ENCODE data around the gene SPSB2.

SPSB2 gene

DNA sequence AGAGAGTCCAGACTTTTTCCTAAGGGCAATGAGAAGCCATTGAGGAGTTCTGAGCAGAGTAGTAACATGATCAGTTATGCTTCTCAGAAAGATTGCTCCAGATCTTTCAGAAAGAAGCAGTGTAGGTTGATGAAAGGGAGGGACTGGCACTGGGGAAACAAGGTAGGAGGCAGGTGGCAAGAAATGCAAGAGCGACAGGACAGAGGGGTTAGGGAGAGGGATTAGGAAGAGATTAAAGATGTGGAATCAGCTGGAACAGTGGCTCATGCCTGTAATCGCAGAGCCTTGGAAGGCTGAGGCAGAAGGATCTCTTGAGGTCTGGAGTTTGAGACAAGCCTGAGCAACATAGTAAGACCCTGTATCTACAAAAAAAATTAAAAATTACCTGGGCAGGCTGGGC, 25.4 kb downstream of the SPSB2 start:
- peaks cover 7% of the 10 kb centered on the region for H3K4me1 ChIP-seq (ENCODE audit: control insufficient read depth, insufficient read depth, low read length)
- no peaks in the 10 kb centered on the region for H3K9me3 ChIP-seq (ENCODE audit: control insufficient read depth, insufficient read depth, low read depth, low read length)
- no peak overlapping the region for H3K27ac ChIP-seq (ENCODE audit: extremely low read depth, low read depth, low read length)
- ChIA-PET CTCF (interaction anchor here (1.2 to 8.1 kb wide), 4 partner anchors 8 to 95 kb away, joined by 3 to 75 read pairs (median 4); partner anchors contain the start of genes MLF2 and TPI1), POLR2A (interaction anchor here (1.0 to 2.5 kb wide), 2 partner anchors 25 to 159 kb away, joined by 4 to 8 read pairs; partner anchors contain the start of genes SPSB2 and ZNF384)
- no peak overlapping the region for H3K4me3 ChIP-seq (ENCODE audit: low read depth, low read length)
- TF ChIP-seq ZEB2 (tag by site-specific recombination; IDR thresholded peaks at IDR 0.05), result no peak
- 0 out of 2 replicates have a peak, but pooled peaks have one; percentile 10 for TF ChIP-seq ZNF600 (tag by site-specific recombination; IDR thresholded peaks at IDR 0.05)
- peaks cover 29 to 78% of the 10 kb centered on the region in 2 experiments for H3K36me3 ChIP-seq (ENCODE audit: control insufficient read depth in 2 of 2, insufficient read depth in 1 of 2, low read length in 2 of 2)

GRCh38 chr12:6846316-6846869, 26.7 kb downstream of the SPSB2 start:
- peaks cover 7% of the 10 kb centered on the region for H3K4me1 ChIP-seq (ENCODE audit: control insufficient read depth, insufficient read depth, low read length)
- H3K36me3 ChIP-seq (ENCODE audit: control insufficient read depth in 2 of 2, insufficient read depth in 1 of 2, low read length in 2 of 2), result peaks cover 29 to 90% of the 10 kb centered on the region in 2 experiments
- H3K27ac ChIP-seq (ENCODE audit: extremely low read depth, low read depth, low read length), result no peak overlapping the region
- no peak overlapping the region for H3K4me3 ChIP-seq (ENCODE audit: low read depth, low read length)
- ChIA-PET POLR2A (interaction anchor here (1.2 to 5.6 kb wide), 3 partner anchors 20 to 26 kb away, joined by 4 to 16 read pairs (median 6); partner anchors contain the start of gene SPSB2), CTCF (interaction anchor here (8.1 kb wide), 1 partner anchor 13 kb away, joined by 75 read pairs; no protein-coding TSS in a partner anchor)
- H3K9me3 ChIP-seq (ENCODE audit: control insufficient read depth, insufficient read depth, low read depth, low read length), result no peaks in the 10 kb centered on the region
- no peak for TF ChIP-seq ZNF132 (tag by site-specific recombination; IDR thresholded peaks at IDR 0.05; ENCODE audit: borderline replicate concordance)
- TF ChIP-seq ZSCAN4 (tag by site-specific recombination; IDR thresholded peaks at IDR 0.05), result peak; percentile 89
- peak; percentile 98 for TF ChIP-seq ZFHX2 (tag by site-specific recombination; conservative IDR thresholded peaks at IDR 0.05)
- TF ChIP-seq EGR2 (tag by site-specific recombination; IDR thresholded peaks at IDR 0.05; ENCODE audit: low read depth), result peak; percentile 98
- TF ChIP-seq, protein P1, sequence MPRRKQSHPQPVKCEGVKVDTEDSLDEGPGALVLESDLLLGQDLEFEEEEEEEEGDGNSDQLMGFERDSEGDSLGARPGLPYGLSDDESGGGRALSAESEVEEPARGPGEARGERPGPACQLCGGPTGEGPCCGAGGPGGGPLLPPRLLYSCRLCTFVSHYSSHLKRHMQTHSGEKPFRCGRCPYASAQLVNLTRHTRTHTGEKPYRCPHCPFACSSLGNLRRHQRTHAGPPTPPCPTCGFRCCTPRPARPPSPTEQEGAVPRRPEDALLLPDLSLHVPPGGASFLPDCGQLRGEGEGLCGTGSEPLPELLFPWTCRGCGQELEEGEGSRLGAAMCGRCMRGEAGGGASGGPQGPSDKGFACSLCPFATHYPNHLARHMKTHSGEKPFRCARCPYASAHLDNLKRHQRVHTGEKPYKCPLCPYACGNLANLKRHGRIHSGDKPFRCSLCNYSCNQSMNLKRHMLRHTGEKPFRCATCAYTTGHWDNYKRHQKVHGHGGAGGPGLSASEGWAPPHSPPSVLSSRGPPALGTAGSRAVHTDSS (tag by site-specific recombination; IDR thresholded peaks at IDR 0.05), result no peak

DNA sequence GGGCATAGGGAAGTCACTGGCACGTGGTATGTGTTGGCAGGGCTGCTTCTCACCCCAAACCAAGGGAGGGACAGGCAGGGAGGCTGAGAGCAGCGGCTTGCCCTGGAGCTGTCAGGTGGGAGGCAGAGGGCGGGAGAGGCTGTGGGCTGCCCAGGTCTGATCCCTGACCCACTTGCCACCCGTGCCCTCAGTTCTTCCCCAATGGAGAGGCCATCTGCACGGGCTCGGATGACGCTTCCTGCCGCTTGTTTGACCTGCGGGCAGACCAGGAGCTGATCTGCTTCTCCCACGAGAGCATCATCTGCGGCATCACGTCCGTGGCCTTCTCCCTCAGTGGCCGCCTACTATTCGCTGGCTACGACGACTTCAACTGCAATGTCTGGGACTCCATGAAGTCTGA, 27.7 kb downstream of the SPSB2 start:
- ChIA-PET CTCF (interaction anchor here (8.1 kb wide), 1 partner anchor 12 kb away, joined by 75 read pairs; no protein-coding TSS in a partner anchor), POLR2A (interaction anchor here (0.5 to 5.6 kb wide), 5 partner anchors 21 to 223 kb away, joined by 3 to 16 read pairs (median 4); partner anchors contain the start of gene SPSB2)
- peaks cover 29 to 93% of the 10 kb centered on the region in 2 experiments for H3K36me3 ChIP-seq (ENCODE audit: control insufficient read depth in 2 of 2, insufficient read depth in 1 of 2, low read length in 2 of 2)
- H3K4me3 ChIP-seq (ENCODE audit: low read depth, low read length), result no peak overlapping the region
- H3K27ac ChIP-seq (ENCODE audit: extremely low read depth, low read depth, low read length), result no peak overlapping the region
- H3K4me1 ChIP-seq (ENCODE audit: control insufficient read depth, insufficient read depth, low read length), result peaks cover 3% of the 10 kb centered on the region; the same call in 1 of the 2 replicates
- no peaks in the 10 kb centered on the region for H3K9me3 ChIP-seq (ENCODE audit: control insufficient read depth, insufficient read depth, low read depth, low read length)
- TF ChIP-seq MZF1 (tag by site-specific recombination; IDR thresholded peaks at IDR 0.05; ENCODE audit: borderline replicate concordance) (no peak), ZNF426 (tag by site-specific recombination; IDR thresholded peaks at IDR 0.05) (no peak), ZNF571 (tag by site-specific recombination; IDR thresholded peaks at IDR 0.05) (no peak), ZNF664 (tag by site-specific recombination; IDR thresholded peaks at IDR 0.05) (no peak), ZNF175 (tag by site-specific recombination; IDR thresholded peaks at IDR 0.05) (no peak), GLIS1 (tag by site-specific recombination; IDR thresholded peaks at IDR 0.05) (no peak), EGR2 (tag by site-specific recombination; IDR thresholded peaks at IDR 0.05; ENCODE audit: low read depth) (0 out of 2 replicates have a peak, but pooled peaks have one; percentile 22)
